Cerebellar nuclear complex (tissue), 1 donor: ENCODE measurements around the gene GPR173.
A peak's percentile ranks its signal among the peaks of the same experiment; 100 is the strongest.

Experiments
- DNase-seq, 2 experiments: peaks; one replicate each; lab custom pipeline; 2025; lab: John Stamatoyannopoulos, UW

GPR173 gene, protein sequence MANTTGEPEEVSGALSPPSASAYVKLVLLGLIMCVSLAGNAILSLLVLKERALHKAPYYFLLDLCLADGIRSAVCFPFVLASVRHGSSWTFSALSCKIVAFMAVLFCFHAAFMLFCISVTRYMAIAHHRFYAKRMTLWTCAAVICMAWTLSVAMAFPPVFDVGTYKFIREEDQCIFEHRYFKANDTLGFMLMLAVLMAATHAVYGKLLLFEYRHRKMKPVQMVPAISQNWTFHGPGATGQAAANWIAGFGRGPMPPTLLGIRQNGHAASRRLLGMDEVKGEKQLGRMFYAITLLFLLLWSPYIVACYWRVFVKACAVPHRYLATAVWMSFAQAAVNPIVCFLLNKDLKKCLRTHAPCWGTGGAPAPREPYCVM

DNA sequence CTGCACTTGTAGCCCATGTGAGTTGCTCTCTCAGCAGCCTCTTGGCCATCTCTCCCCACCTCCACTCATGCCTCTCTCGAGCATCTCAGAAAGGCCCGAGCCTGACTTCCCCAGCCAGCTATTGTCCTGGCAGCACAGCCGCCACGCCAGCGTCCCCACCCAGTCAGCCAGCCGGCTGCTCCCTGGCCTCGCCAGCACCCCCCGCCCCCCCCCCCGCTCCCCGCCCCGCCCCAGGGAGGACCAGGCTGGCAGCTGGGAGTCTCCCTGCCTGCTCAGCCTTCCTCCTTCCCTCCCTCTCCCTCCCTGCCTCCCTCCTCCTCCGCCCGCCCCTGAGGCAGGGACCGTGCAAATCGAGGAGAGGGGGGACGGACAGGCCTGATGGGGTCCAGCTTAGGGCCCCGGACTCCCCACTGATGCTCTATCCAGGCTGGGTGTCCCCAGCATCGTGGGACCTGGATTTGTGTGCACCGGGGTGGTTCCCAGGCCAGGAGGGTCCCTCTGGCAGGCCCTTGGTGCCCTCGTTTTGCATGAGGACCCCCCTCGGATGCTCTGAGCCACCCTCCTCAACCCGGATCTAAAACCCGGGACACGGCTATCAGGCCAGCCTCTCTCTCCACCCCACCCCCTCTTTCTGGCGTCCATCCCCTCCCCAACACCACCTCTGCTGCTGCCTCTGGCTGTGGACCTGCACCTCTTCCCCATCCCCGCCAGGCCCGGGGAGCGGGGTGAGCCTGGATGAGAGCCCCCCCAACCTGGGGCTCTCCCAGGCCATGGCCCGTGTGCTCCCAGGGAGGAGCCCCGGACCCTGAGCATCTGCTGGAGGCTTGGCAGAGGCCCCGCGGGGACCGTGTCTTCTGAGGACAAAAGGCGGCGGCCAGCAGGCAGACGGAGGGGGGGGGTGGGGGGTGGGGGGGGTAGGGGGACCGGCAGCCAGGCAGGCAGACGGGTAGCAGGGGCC is at the start of gene GPR173:
GPR173 (plus strand) TSS at position 621 of the 958 bp plus-strand sequence. CDS start 27,833 bp downstream, outside the sequence.
- peak; percentile 27 to 29 for DNase-seq

DNA sequence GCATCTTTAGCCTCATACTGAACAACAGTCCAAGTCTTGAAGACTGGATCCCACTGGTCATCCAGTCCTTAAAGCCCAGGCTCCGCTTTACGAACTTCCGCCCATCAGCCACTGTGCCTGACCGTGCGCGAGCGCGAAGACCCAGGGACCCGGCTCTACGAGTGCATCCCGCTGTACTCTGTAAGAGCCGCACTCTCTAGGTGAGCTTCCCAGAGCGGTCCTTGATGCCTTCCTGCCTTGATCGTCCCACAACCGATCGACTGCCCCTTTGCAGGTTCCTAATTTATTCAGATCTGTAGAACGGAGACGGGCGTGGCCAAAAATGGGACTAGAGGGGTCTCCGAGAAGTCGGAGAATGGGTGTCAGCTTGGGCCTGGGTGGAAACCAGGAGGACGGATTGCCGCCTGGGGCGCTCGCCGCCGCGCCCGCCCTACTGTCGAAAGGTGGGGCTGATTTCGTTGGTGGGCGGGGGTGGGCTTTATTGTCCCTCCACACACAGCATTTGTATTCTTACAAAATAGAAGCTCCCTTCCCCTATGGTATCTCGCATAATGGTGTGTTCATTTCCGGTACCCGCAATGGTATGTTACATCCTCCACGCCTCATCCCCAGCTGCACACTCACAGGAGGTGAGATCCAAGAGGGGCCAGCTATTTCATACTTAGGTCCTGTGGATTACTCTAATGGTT is 48.0 kb upstream of the GPR173 start:
- DNase-seq = no peak

DNA sequence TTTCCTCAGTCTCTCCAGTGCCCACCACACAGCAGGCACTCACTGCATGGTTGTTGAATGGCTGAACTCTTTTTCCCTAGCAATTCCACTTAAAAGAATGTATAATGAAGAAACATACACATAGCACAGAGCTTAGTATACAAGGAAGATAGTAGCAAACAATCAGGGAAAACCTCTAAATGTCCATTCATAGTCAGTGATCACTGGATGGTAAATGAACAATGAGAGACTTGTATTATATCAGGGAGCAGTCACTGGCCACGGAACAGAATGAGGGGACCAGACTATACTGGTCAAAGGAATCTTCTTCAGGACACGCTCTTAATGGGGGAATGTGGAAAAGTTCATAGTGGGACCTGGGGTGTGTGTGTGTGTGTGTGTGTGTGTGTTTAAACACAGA is 46.6 kb upstream of the GPR173 start:
- DNase-seq = no peak

DNA sequence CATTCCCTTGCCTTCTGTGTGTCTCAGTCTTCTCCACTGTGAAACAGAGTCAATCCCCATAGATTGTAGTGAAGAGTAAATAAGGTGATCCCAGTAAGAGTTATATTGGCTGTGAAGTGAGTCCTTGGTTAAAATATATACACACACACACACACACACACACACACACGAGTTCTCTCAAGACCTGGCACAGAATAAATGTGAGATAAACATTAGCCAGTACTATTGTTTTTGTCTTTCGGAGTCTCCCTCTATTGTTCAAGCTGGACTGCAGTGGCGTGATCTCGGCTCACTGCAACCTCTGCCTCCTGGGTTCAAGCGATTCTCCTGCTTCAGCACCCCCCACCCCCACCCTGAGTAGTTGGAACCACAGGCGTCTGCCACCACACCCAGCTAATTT is 45.5 kb upstream of the GPR173 start:
- DNase-seq = no peak

DNA sequence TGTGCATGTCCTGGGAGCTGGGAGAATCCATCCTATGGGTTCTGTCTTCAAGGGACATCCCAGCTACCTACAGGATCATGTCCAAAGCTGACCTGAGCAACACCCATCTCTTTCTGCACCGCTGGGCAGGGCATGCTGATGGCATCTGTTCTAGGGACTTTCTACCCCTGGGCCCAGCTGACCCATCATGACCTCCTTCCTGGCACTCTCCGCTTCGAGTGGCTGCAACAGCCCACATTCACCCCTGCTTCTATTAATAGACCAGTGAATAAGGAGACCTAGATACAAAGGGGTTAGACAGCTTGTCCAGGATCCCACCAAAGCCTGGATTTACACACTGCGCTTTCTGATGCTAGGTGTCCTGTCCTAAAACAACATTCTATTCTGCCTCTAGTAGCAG is 44.6 kb upstream of the GPR173 start:
- no peak for DNase-seq

DNA sequence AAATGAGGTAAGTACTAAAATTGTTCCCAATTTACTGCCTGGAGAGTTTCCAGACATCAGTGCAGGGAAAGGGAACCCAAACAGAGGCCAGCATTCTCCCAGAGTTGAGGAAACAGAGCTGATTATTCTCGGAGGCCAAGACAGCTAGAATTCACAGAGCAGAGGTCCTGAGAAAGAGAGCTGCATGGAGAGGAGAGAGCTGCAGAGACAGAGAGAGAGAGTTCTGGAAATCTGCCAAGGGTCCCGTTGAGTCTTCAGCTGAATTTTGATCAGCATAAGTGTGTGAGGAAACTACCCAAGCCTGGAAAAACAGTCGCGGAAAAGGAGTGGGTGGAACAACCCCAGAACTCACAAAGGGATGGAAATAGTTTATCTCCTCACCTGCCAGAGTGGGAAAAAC is 43.8 kb upstream of the GPR173 start:
- DNase-seq = no peak

DNA sequence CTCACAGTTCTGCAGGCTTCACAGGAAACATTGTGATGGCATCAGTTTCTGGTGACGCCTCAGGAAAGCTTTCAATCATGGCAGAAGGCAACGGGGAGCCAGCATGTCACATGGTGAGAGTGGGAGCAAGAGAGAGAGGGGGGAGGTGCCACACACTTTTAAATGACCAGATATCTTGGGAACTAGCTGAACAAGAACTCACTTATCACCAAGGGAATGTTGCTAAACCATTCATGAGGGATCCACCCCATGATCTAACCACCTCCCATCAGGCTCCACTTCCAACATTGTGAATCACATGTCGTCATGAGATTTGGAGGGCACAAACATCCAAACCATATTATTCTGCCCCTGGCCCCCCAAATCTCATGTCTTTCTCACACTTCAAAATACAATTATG is 43.3 kb upstream of the GPR173 start:
- DNase-seq = no peak

DNA sequence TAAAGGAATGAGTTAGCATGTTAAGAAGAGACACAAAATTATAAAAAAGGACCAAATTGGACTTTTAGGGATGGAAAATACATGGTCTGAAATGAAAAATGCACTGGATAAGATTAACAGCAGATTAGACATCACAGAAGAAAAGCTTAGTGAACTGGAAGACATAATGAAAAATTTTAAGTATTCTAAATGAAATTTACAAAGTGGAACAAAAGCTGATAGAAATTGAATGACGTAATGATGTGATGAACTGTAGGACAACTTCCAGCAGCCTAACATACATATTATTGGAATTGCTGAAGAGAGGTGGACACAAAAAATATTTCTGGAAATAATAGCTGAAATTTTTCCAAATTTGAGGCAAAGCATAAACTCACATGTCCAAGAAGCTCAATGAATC is 39.6 kb upstream of the GPR173 start:
- no peak for DNase-seq

DNA sequence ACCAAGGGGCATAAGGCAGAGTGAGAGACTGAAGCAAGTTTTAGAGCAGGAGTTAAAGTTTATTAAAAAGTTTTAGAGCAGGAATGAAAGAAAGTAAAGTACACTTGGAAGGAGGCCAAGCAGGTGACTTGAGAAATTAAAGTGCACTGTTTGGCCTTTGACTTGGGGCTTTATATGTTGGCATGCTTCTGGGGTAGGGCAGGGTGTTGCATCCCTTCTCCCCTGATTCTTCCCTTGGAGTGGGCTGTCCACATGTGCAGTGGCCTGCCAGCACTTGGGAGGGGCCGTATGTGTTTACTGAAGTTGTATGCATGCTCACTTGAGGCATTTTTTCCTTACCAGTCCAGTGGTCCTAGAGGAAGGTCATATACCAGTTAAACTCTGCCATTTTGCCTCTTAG is 35.3 kb upstream of the GPR173 start:
- no peak for DNase-seq

DNA sequence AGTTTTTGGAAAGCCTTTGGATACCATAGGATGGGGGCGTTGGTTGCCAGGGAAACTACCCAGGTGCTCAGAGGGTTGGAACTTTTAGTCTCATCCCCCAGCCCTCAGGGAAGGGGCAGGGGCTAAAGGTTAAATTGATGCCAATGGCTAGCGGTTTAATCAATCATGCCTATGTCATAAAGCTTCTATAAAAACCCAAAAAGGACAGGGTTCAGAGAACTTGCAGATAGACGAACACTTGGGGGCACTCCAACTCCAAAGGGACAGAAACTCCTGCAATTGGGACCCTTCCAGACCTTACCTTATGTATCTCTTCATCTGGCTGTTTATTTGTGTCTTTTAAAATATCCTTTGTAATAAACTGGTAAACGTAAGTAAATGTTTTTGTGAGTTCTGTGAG is 30.0 kb upstream of the GPR173 start:
- DNase-seq = peak in 1 of 2 experiments; percentile 1

DNA sequence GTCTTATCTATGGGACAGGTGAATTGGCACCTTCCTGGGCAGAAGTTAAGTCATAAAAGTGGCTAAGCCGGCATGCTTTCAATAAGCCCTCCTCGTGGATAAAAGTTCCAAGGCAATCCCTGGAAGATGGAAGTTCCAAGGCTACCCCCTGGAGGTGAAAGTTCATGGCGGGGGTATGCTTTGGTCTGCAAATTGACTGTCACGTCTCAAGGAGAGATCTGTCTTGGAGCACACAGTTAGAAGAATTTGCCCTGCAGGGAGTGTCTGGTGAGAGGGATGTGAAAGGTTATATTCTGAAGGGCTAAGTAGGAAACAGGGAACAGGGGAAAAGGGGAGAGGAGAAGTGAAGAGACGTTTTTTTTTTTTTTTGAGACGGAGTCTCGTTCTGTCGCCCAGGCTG is 26.2 kb upstream of the GPR173 start:
- no peak for DNase-seq

DNA sequence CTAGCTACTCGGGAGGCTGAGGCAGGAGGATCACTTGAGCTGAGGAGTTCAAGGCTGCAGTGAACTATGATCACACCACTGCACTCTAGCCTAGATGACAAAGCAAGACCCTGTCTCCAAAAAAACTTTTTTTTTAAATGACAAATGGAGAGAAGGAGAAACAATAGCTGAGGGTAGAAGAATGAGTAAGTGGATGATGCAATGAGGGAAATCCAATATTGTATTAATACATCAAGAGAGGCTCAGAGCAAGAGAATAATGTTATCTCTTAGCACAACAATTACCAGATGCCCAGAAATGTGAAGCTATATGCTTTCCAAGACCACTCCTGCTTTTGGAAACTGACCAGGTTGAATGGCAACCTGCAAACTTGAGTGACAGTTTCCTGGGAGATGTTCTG is 19.9 kb upstream of the GPR173 start:
- DNase-seq = no peak

DNA sequence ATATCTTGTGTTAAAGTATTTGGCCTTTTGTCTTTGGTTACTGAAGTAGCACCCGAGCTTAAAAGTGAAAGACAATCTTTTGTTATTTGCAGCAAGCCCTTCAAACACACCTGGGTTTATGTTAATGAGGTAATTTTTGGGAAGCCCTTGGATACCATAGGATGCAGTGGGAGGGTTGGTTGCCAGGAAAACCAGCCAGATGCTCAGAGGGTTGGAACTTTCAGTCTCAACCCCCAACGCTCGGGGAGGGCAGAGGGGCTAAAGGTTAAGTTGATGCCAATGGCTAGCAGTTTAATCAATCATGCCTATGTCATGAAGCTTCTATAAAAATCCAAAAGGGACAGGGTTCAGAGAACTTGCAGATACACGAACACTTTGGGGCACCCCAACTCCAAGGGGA is 17.2 kb upstream of the GPR173 start:
- DNase-seq = no peak

DNA sequence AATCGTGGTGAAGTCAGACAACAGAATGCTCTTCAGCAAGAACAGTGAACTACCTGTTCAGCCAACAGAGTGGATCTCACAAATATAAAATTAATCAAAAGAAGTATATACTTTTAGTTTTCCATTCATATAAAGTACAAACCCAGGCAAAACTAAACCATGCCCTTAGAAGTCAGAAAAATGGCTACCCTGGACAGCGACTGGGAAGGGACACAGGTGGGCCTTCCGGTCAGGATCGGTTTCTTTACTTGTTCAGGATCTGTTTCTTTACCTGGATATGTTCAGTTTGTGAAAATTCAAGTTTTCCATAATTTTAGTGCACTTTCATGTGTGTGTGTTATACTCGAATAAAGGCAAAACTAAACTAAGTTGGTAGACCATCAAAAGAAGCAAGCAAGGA is 12.4 kb upstream of the GPR173 start:
- no peak for DNase-seq

DNA sequence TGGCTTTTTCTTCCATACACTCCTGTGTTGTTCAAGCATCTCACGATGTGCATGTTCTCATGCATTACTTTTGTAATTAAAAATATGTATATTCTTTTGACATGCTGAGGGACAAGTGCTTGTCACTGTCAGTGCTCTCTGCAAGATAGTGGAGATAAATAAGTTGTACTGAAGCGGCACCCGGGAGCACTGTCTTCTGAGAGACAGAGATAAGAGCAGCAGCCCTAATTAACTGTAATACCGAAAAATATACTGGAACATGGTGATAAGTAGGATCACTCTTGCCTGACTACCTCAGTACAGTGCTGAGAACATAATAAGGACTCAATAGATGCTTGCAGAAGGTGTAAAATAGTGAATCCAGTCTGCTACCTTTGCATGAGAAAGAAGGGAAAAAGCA is 9.4 kb upstream of the GPR173 start:
- no peak for DNase-seq

DNA sequence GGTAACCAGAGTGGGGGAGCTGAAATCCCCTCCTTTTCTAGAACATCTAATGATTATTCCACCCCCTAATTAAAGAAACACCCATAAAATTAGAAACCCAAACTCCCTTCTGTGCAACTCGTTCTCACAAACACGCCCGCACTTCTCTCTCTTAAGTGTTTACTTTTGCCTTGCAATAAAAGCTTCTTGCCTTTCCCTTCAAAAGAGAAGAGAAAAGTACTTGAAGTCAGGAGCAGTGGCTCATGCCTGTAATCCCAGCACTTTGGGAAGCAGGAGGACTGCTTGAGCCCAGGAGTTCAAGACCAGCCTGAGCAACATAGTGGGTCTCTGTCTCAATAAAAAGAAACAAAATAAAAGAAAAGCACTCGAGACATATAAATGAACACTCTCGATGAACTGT is 3.6 kb upstream of the GPR173 start:
- DNase-seq = no peak

DNA sequence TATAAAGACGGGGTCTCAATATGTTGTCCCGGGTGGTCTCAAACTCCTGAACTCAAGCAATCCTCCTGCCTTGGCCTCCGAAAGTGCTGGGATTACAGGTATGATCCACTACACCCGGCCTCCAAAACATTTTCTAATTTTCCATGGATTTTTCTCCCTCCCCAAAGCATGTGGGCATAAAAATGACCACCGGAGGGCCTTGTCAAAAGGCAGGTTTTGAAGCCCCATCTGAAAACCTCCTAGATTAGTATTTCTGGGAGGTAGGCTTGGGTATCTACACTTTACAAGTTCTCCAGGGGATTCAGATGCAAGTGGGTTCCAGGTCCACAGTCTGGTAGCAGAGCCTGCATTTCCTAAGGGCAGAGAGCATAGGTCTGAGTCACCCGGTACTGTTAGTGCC is 1.4 kb upstream of the GPR173 start:
- DNase-seq = no peak

DNA sequence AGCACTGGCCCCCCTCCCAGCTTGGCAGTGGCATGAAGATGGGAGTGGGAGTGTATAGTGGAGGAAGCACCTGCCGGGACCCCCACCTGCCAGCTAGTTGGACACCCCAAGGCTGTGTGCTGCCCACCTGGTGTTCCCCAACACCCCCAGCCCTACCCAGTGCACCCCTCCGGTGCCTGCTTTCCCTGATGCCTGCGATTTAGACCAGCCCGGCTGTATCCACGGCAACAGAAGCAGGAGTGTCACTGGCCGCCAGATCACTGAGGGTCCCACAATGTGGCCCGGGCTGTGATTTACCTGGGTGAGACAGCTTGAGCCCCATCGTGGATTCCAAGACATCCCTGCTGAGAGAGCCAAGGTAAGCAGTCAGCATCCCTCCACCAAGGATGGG is 533 bp downstream of the GPR173 start:
- no peak for DNase-seq

DNA sequence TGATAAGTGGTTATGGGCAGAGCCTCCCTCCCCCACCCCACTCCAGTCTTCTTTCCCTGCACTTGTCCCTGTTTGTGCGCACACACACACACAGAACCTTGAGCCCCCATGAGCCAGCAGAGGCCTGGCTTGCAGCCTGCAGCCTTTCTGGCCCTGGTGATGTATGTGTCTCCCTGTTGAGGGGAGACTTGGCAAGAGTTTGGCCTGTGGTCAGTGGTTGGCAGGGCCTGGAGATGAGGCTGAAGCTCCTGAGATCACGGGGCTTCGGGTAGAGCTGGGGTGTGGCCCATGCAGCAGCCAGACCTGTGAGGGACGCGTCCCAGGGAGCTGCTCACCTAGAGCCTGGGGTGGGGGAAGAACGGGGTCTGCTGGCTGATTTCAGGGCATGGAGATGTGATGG is 2.3 kb downstream of the GPR173 start:
- DNase-seq = no peak

DNA sequence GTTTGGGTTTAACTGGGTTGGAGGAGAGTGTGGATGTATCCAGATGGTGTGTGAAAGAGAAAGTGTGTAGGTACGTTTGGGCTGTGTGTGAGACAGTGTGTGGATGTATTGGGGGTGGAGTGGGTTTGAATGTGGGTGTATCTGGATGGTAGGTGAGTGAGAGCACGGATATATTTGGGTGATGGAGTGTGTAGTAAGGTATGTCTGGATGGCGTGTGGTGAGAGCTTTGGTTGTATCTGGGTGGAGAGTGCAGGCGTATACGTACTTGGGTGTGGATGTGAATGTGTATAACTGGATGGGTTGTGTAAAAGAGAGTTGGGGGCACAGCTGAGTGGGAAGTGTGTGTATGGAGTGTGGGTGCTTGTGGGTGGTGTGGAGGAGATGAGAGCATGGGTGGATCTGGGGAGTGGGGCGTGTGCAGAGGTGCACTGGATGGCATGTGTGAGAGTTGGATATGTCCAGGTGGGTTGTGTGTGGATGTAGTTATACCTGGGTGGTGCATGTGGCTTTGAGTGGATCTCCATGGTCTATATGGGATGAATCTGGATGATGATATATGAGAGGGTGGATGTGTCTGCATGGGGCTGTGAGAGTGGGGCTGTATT is 6.8 kb downstream of the GPR173 start:
- DNase-seq = no peak

DNA sequence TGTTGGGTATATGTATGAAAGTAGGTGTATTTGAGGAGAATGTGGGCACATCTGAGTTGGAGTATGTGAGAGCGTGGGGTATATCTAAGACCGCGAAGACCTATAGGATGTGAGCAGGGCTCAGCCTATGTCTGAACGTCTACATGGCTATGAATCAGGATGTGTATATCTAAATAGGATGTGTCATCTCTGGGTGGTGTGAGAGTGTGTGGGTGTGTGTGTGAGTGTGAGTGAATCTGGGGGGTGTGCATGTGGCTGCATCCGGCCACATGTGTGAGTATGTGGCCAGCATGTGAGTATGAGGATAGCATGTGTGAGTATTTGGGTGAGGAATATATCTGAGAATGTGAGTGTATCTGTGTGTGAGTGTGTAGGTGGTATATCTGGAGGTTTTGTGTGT is 7.7 kb downstream of the GPR173 start:
- DNase-seq = no peak

DNA sequence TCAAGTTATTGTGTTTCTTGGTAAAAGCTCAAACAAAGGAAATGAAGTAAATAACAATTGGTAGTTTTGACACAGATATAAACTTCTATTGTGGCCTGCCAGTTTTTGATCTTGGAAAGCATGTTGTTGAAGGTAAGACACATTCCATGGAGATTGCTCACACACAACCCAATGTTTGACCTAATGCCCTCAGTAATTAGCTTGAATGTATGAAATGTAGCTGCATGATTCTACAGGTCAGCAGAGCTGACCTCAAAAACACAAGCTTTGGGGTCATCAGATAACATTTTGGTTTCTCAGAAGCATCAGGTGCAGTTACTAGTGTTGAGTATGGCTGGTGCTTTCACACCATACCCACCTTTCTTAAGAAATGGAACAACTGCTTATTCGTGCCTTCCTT is 16.5 kb downstream of the GPR173 start:
- no peak for DNase-seq
